PC-3 (cell line): ENCODE data around the gene DAND5. TPM values are rescaled to one million over a fixed set of nuclear protein-coding genes. Genes with fewer than 3 reads are reported as not detected.

ENCODE experiments used
- ATAC-seq: fragments of 200-7000 bp; cut with Tn5 transposase; 2 replicates; pipeline ENCODE4 v1.9.1; 2020; ENCODE audit warnings: mild to moderate bottlenecking, moderate library complexity
- BruUV-seq: library from RNA; stranded (reverse); fragments of 400-500 nt; replicated peaks from 2 replicates; lab custom pipeline; 2021; lab: Mats Ljungman, UMichigan
- CTCF ChIA-PET: fragments of 300-600 bp; sonication (Branson Sonifier 250); formaldehyde crosslinking; loops from one replicate; lab custom pipeline; 2022; ENCODE audit warnings: antibody characterized with exemption; lab: Charles Lee
- POLR2A ChIA-PET: fragments of 300-600 bp; sonication (Branson Sonifier 250); formaldehyde crosslinking; loops from one replicate; lab custom pipeline; 2022; ENCODE audit warnings: antibody characterized with exemption; ENCODE audit not compliant: unreplicated experiment; lab: Charles Lee
- DNase-seq: peaks from one replicate; pipeline ENCODE4 v3.0.0-alpha.2; 2015
- H2AFZ ChIP-seq: fragments of 300-600 bp; sonication (generic); 2 replicates; pipeline ENCODE4 v1.6.0; 2016; ENCODE audit warnings: antibody characterized with exemption, low read length
- H3F3A ChIP-seq: fragments of 300-600 bp; sonication (generic); one replicate; pipeline ENCODE4 v1.6.0; 2017; ENCODE audit warnings: antibody characterized with exemption, low read length, control low read depth, mild to moderate bottlenecking; ENCODE audit not compliant: unreplicated experiment
- H3K27ac ChIP-seq: fragments of 300-600 bp; sonication (generic); 2 replicates; pipeline ENCODE4 v1.5.1; 2016; ENCODE audit warnings: mild to moderate bottlenecking, low read length
- H3K27me3 ChIP-seq: fragments of 300-600 bp; sonication (generic); 2 replicates; pipeline ENCODE4 v1.6.1; 2016; ENCODE audit warnings: low read length, mixed read lengths
- H3K36me3 ChIP-seq: fragments of 300-600 bp; sonication (generic); 2 replicates; pipeline ENCODE4 v1.6.1; 2016; ENCODE audit warnings: low read depth, mixed run types, low read length, mixed read lengths
- H3K4me1 ChIP-seq: fragments of 300-600 bp; sonication (generic); 2 replicates; pipeline ENCODE4 v1.5.1; 2016; ENCODE audit warnings: low read length; ENCODE audit not compliant: insufficient read depth
- H3K4me2 ChIP-seq: fragments of 300-600 bp; sonication (generic); 2 replicates; pipeline ENCODE4 v1.6.0; 2016; ENCODE audit warnings: low read length
- H3K4me3 ChIP-seq: fragments of 300-600 bp; sonication (generic); 2 replicates; pipeline ENCODE4 v1.5.1; 2016; ENCODE audit warnings: mild to moderate bottlenecking, low read length, mixed read lengths
- H3K79me2 ChIP-seq: fragments of 300-600 bp; sonication (generic); 2 replicates; pipeline ENCODE4 v1.6.1; 2017; ENCODE audit warnings: low read length, mixed read lengths
- H3K9ac ChIP-seq: fragments of 300-600 bp; sonication (generic); 2 replicates; pipeline ENCODE4 v1.6.0; 2016; ENCODE audit warnings: mild to moderate bottlenecking, low read length
- H3K9me2 ChIP-seq: fragments of 300-600 bp; sonication (generic); replicated peaks from 2 replicates; pipeline ENCODE4 v1.6.1; 2016; ENCODE audit warnings: mixed run types, low read length, mixed read lengths
- H3K9me3 ChIP-seq: fragments of 300-600 bp; sonication (generic); 2 replicates; pipeline ENCODE4 v1.6.1; 2016; ENCODE audit warnings: low read length, mixed read lengths
- H4K20me1 ChIP-seq: fragments of 300-600 bp; sonication (generic); 2 replicates; pipeline ENCODE4 v1.6.1; 2016; ENCODE audit warnings: low read length, mixed read lengths
- CTCF ChIP-seq: fragments of 300-600 bp; sonication (generic); conservative IDR thresholded peaks from 2 replicates; pipeline ENCODE4 v1.5.1; 2017; ENCODE audit warnings: antibody characterized with exemption, low read depth, mild to moderate bottlenecking, low read length
- EZH2 ChIP-seq: fragments of 300-600 bp; sonication (generic); IDR thresholded peaks from one replicate; pipeline ENCODE4 v1.6.1; 2017; ENCODE audit warnings: antibody characterized with exemption, mild to moderate bottlenecking, low read length; ENCODE audit not compliant: unreplicated experiment
- EZH2phosphoT487 ChIP-seq: fragments of 300-600 bp; sonication (generic); IDR thresholded peaks from 2 replicates; pipeline ENCODE4 v1.6.1; 2018; ENCODE audit warnings: mild to moderate bottlenecking, antibody characterized with exemption, low read length, borderline replicate concordance
- intact Hi-C: fragments of 100-400 bp; cut with micrococcal nuclease; formaldehyde crosslinking; loops from 2 replicates; pipeline ENCODE4 v1.9.0; 2023
- total RNA-seq: library from RNA; depleted of rRNA; stranded (reverse); fragments of >200 nt; gene quantifications from 2 replicates; pipeline ENCODE4 v1.2.3, GENCODE V29; 2014

The DAND5 gene
- total RNA-seq, 1 experiment from 2014 or later, result 0.55 TPM

DNA sequence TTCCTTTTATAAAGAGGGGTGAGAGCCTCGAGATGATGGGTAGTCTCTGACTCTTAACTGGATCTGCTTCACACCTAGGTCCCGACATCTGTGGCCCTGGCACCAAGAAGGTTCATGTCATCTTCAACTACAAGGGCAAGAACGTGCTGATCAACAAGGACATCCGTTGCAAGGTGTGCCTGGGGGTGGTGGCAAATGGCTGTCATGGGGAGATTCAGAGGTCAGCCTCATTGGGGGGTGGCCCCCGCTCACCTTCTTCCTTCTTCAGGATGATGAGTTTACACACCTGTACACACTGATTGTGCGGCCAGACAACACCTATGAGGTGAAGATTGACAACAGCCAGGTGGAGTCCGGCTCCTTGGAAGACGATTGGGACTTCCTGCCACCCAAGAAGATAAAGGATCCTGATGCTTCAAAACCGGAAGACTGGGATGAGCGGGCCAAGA lies 29.4 kb upstream of the DAND5 start:
- no peak overlapping the region for H3K27ac ChIP-seq
- H3K36me3 ChIP-seq, result peaks cover 51% of the 10 kb centered on the region
- no peaks in the 10 kb centered on the region for H3K9me3 ChIP-seq
- peaks cover 32% of the 10 kb centered on the region for H3K4me1 ChIP-seq
- peak overlapping the region; percentile 92 for H3K4me2 ChIP-seq
- no TSS peak for BruUV-seq
- H4K20me1 ChIP-seq, result peaks cover 37% of the 10 kb centered on the region
- H3F3A ChIP-seq, result peaks cover 34% of the 10 kb centered on the region
- CTCF ChIA-PET, result no interaction called here
- peak overlapping the region; percentile 95 for H3K4me3 ChIP-seq
- H3K79me2 ChIP-seq, result peaks cover 42% of the 10 kb centered on the region
- ATAC-seq, result no peak
- POLR2A ChIA-PET, result no interaction called here
- intact Hi-C loops, result no loop called here
- H3K9ac ChIP-seq, result peak overlapping the region; percentile 98
- TF ChIP-seq EZH2phosphoT487 (no peak), EZH2 (no peak)
- H3K9me2 ChIP-seq, result no peaks in the 10 kb centered on the region
- no peak for DNase-seq
- H3K27me3 ChIP-seq, result no peaks in the 10 kb centered on the region
- no peak overlapping the region for H2AFZ ChIP-seq

- no peak for DNase-seq
- Histone ChIP-seq H3K9ac (peak overlapping the region; percentile 98; the same call in 1 of the 2 replicates), H3K27ac (no peak overlapping the region), H4K20me1 (peaks cover 37% of the 10 kb centered on the region), H3K79me2 (peaks cover 42% of the 10 kb centered on the region), H3F3A (peaks cover 37% of the 10 kb centered on the region), H2AFZ (no peak overlapping the region), H3K36me3 (peaks cover 51% of the 10 kb centered on the region), H3K4me2 (peak overlapping the region; percentile 92), H3K9me2 (no peaks in the 10 kb centered on the region), H3K9me3 (no peaks in the 10 kb centered on the region), H3K27me3 (no peaks in the 10 kb centered on the region), H3K4me1 (peaks cover 32% of the 10 kb centered on the region), H3K4me3 (peak overlapping the region; percentile 95)
- ChIA-PET POLR2A (no interaction called here), CTCF (no interaction called here)
- BruUV-seq, result no TSS peak
- intact Hi-C loops, result no loop called here
- TF ChIP-seq CTCF (no peak), EZH2 (no peak), EZH2phosphoT487 (no peak)
- ATAC-seq, result no peak
Observed at GRCh38 chr19:12940897-12941296, 28.5 kb upstream of the DAND5 start.

GRCh38 chr19:12943437-12944044 lies 25.8 kb upstream of the DAND5 start:
- ChIA-PET POLR2A (no interaction called here), CTCF (no interaction called here)
- H3K4me3 ChIP-seq, result no peak overlapping the region
- intact Hi-C loops, result no loop called here
- BruUV-seq, result no TSS peak
- ATAC-seq, result no peak
- H3K9me3 ChIP-seq, result no peaks in the 10 kb centered on the region
- H3K9ac ChIP-seq, result no peak overlapping the region
- no peak for DNase-seq
- H3K27me3 ChIP-seq, result no peaks in the 10 kb centered on the region
- peak overlapping the region; percentile 8; the same call in 1 of the 2 replicates for H3K4me2 ChIP-seq
- no peaks in the 10 kb centered on the region for H3K9me2 ChIP-seq
- peaks cover 64% of the 10 kb centered on the region for H3K36me3 ChIP-seq
- H3K79me2 ChIP-seq, result peaks cover 67% of the 10 kb centered on the region
- H4K20me1 ChIP-seq, result peaks cover 37% of the 10 kb centered on the region
- peaks cover 37% of the 10 kb centered on the region for H3F3A ChIP-seq
- no peak for TF ChIP-seq EZH2phosphoT487
- no peak for TF ChIP-seq CTCF
- no peak for TF ChIP-seq EZH2
- H3K4me1 ChIP-seq, result peaks cover 35% of the 10 kb centered on the region
- no peak overlapping the region for H3K27ac ChIP-seq
- no peak overlapping the region for H2AFZ ChIP-seq
